DMS153 treated with DMSO at 0.1 percent for 48 hours (cell line): ENCODE measurements around the gene CCDC92.

ENCODE experiments used
- DNase-seq: peaks from one replicate; lab custom pipeline; 2025; ENCODE audit not compliant: unreplicated experiment; lab: John Stamatoyannopoulos, UW

Gene CCDC92

GRCh38 chr12:123976227-123976826, 3.7 kb upstream of the CCDC92 start:
- no peak for DNase-seq

- DNase-seq: no peak
These were observed 1.1 kb upstream of the CCDC92 start for GRCh38 chr12:123973552-123974341.

DNA sequence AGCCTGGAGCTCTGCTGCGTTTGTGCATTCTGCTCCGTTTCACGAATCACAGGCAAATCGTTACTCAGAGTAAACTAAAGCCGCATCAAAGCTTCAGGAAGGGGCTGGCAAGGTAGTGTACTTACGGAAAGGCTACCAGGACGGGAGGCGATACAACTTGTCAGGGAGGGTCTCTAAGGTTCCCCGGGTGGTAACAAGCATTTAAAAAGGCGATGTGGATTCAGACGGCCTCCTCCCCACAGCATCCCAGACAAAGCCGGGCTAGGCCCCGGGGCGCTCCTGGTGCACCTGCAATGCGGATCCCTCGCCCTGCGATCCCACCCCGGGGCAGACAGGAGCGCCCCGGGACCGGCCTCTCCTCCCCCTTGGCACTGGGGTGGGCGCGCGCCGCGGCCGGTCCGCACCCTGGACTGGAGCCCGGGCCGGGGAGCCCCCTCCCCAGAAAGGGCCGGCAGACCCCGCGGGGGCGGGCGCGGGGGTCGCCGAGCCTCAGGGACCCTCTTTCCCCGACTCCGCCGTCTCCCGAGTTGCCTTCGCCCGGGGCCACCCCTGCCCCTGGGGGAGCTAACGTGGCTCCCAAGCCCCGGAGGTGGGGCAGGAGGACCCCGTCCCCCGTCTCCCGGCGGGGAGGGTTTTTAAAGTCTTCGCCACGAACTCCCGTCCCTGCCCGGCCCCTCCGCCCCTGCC, 718 bp downstream of the CCDC92 start:
- DNase-seq: peak; percentile 32

DNA sequence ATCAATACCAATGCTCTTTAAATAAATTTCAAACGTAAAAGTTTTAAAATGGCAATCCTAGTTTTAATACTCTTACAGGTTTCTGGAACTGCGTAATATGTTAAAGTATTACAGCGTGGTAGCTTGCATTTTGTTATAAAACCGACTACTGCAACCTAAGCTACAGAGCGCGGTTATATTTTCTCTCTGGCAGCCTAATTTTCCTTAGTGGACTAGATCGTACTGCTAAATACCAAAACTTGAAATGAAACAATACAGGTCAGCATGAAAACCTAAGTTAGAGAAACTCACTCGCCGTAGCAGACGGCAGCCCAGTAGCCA, 1.2 kb downstream of the CCDC92 start:
- no peak for DNase-seq

- no peak for DNase-seq
These were observed 5.5 kb downstream of the CCDC92 start for GRCh38 chr12:123967121-123967586.

GRCh38 chr12:123966596-123966995, 6.0 kb downstream of the CCDC92 start:
- no peak for DNase-seq

DNA sequence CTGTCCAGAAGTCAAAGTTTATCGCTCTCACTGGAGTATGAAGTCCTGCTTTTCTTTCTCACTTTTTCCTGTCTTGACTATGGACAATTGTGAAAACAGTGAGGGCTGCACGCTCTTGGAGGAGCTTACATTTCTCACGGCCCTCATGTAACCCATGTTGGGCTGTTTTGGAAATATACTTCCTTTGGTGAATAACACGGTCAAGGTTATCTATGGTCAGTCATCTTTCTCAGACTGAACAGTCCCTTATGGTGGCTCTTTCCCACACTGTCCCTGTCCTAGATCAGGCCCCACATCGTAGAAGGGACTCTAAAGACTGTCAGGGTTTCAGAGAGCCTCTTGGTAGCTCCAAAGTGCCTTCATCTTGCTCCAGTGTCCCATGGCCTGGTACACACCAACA, 7.2 kb downstream of the CCDC92 start:
- DNase-seq: no peak

- DNase-seq: no peak
These were observed 8.8 kb downstream of the CCDC92 start for GRCh38 chr12:123963821-123964220.

DNA sequence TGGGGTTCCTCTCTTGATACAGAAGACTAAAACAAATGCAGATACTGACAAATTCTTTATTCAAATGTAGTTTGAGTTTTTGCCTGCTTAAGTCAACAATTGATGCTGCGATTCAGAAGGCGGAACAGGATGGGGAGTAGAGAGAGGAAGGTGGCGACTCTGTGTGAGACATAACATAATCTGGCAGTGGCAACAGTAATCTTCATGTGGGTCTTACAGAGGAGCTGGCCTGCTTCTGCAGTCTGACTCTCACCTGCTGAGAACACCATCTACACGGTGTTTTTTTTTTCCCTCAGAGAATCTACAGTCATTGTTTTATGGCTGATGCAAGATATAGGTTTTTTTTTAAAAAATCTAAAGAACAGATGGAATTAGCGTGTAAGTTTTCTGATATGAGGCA, 10.1 kb downstream of the CCDC92 start:
- DNase-seq: no peak

- DNase-seq: no peak
These were observed 10.9 kb downstream of the CCDC92 start for GRCh38 chr12:123961585-123962345.

DNA sequence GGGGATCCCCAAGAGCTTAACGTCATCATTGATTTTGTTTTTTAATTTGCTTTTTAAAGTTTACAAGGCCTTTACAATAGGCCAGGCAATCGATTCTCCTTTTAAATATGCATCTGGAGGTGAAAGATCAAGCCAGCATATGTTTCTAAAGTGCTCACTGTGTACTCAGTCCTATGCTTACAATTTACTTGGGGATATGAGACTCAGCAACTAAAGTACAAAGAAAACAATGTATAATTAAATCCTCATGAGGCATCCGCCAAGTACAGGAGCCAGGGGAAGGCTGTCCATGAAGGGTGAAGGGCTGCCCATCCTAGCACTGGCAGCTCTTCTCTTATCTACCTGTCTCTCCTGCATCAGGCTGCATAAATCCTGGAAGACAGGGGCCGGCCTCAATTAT, 11.8 kb downstream of the CCDC92 start:
- DNase-seq: no peak

GRCh38 chr12:123960029-123960735, 12.4 kb downstream of the CCDC92 start:
- no peak for DNase-seq

GRCh38 chr12:123958876-123959275, 13.8 kb downstream of the CCDC92 start:
- no peak for DNase-seq

GRCh38 chr12:123958462-123958861, 14.2 kb downstream of the CCDC92 start:
- DNase-seq: no peak

DNA sequence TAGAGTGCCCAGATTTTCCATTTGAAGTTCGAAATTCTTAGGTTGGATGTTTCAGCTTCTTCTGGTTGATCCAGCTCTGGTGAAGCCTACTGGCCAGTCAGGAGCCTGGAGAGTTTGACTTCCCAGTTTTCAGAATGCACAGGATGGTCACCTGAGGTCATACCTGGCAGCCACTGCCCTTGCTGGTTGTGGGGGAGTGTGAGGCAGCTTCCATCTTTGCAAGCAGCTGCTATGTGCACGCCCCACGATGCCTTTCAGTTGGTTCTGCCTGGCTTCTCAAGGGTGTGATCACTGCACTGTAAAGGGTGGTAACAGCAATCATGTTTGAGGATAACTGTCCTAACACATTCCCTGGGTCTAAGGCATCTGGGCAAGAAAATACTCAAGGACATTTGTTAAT, 15.4 kb downstream of the CCDC92 start:
- no peak for DNase-seq

GRCh38 chr12:123956249-123956648, 16.4 kb downstream of the CCDC92 start:
- no peak for DNase-seq

DNA sequence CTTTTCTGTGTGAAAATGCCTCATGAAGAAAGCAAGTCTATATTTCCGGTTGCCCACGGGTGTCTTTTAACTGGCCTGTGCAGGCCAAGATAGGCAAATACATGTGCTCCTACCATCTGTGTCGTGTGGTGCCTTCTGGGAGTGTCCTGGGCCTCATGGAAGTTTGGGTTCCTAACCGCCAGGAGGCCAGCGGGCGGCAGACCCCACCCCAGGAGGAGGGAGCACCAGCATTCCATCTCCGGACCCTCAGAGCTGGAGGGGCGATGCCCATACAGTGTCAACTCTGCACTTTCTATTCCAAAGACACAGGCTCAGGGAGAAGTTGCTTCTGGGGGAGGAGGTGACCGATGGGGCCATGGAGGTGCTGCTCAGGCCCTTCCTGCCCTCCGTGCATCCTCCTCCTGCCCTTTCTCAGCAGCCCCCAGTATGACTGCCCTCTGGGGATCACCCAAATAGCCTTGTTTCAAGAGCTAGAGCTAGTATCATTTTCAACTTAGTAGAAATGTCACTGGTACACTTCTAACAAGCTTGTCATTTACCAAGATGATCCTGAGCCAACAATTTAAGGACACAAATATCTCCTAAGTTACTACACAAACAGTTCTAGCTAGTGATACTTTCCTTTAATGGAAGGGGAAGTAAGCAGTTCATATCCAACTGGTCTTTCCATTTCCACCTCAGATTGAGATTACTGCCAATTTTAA, 17.8 kb downstream of the CCDC92 start:
- DNase-seq: no peak

GRCh38 chr12:123952037-123952436, 20.6 kb downstream of the CCDC92 start:
- no peak for DNase-seq

DNA sequence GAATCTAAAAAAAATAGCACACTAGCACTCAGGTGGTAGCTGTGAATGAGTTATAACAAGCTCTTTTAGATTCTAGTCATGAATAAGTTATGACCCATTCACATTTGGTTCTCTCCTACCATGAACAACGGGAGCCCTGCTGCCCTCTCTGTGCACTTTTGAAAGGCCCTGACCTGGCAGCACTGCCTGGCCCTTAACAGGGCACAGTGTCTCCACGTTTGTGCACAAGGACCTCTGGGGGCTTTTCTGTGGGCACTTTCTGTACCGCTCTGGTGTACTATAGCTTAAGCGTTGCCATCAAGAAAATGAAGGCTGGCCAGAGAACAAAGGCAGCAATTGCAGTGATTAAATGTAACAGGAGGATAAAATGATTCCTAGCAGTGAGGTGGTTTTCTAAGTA, 21.2 kb downstream of the CCDC92 start:
- DNase-seq: no peak
